Stimulated activated CD8-positive, alpha-beta memory T cell treated with anti-CD3 and anti-CD28 coated beads, Interleukin-15, amount 100 ng/mL, for 4 hours (primary cell): ENCODE data around the gene EIF4E.
"Not testable (repeated sequence)": the region's sequence is repeated elsewhere in the genome, so short reads cannot be mapped to it uniquely, and the experiment has no call there.

Experiments
- DNase-seq, 2 donors: peaks; one replicate each; pipeline ENCODE4 v3.0.0-alpha.2; 2020; ENCODE audit warnings: low read depth in 2 of 2

EIF4E gene

GRCh38 chr4:98928505-98929340 is at the start of gene EIF4E:
Gene EIF4E, minus strand, starts transcription at chr4:98929133. Its CDS starts 21 bp downstream, at chr4:98929112.
- peak; percentile 90 to 98 for DNase-seq

GRCh38 chr4:98977557-98977956 is 48.6 kb upstream of the EIF4E start:
- DNase-seq: no peak

- DNase-seq: no peak
Measured at GRCh38 chr4:98976716-98977115, 47.8 kb upstream of the EIF4E start.

GRCh38 chr4:98969878-98970785 is 41.2 kb upstream of the EIF4E start:
- DNase-seq: no peak

GRCh38 chr4:98967786-98968329 is 38.9 kb upstream of the EIF4E start:
- DNase-seq: no peak

- DNase-seq: no peak
Measured at GRCh38 chr4:98966926-98967325, 38.0 kb upstream of the EIF4E start.

- no peak for DNase-seq
Measured at GRCh38 chr4:98963538-98964433, 34.9 kb upstream of the EIF4E start.

GRCh38 chr4:98961770-98962169 is 32.8 kb upstream of the EIF4E start:
- no peak for DNase-seq

- DNase-seq: no peak
Measured at GRCh38 chr4:98959411-98959810, 30.5 kb upstream of the EIF4E start.

- DNase-seq: no peak
Measured at GRCh38 chr4:98958065-98958464, 29.1 kb upstream of the EIF4E start.

- DNase-seq: no peak
Measured at GRCh38 chr4:98955229-98955628, 26.3 kb upstream of the EIF4E start.

GRCh38 chr4:98951710-98952109 is 22.8 kb upstream of the EIF4E start:
- no peak for DNase-seq

GRCh38 chr4:98950925-98951324 is 22.0 kb upstream of the EIF4E start:
- no peak for DNase-seq

GRCh38 chr4:98946359-98946758 is 17.4 kb upstream of the EIF4E start:
- no peak for DNase-seq

- DNase-seq: no peak
Measured at GRCh38 chr4:98945297-98945850, 16.4 kb upstream of the EIF4E start.

GRCh38 chr4:98939892-98940298 is 11.0 kb upstream of the EIF4E start:
- DNase-seq: no peak

GRCh38 chr4:98939438-98939837 is 10.5 kb upstream of the EIF4E start:
- no peak for DNase-seq

- DNase-seq: no peak
Measured at GRCh38 chr4:98937986-98938720, 9.2 kb upstream of the EIF4E start.

- no peak for DNase-seq
Measured at GRCh38 chr4:98935633-98936032, 6.7 kb upstream of the EIF4E start.

GRCh38 chr4:98934851-98935250 is 5.9 kb upstream of the EIF4E start:
- DNase-seq: not testable (repeated sequence)
